GM10847 (cell line): ENCODE results near the gene KIF3A.

Experiments used
- POLR2A ChIP-seq: IDR thresholded peaks from 2 replicates; pipeline ENCODE4 v1.6.1; 2011; ENCODE audit not compliant: insufficient read length; ENCODE audit errors: extremely low read depth

KIF3A gene

GRCh38 chr5:132669966-132670882, 67.1 kb downstream of the KIF3A start:
- no peak for TF ChIP-seq POLR2A

- no peak for TF ChIP-seq POLR2A
These were observed 67.9 kb downstream of the KIF3A start for GRCh38 chr5:132669455-132669820.

GRCh38 chr5:132668706-132669454, 68.5 kb downstream of the KIF3A start:
- no peak for TF ChIP-seq POLR2A

- no peak for TF ChIP-seq POLR2A
These were observed 69.3 kb downstream of the KIF3A start for GRCh38 chr5:132667761-132668705.

GRCh38 chr5:132667309-132667708, 70.0 kb downstream of the KIF3A start:
- no peak for TF ChIP-seq POLR2A

- TF ChIP-seq POLR2A: no peak
These were observed 70.8 kb downstream of the KIF3A start for GRCh38 chr5:132666310-132667123.

GRCh38 chr5:132665574-132666080, 71.7 kb downstream of the KIF3A start:
- TF ChIP-seq POLR2A: no peak

GRCh38 chr5:132664696-132665209, 72.6 kb downstream of the KIF3A start:
- TF ChIP-seq POLR2A: no peak

- TF ChIP-seq POLR2A: peak; percentile 8
These were observed 73.3 kb downstream of the KIF3A start for GRCh38 chr5:132663771-132664695.

- peak; percentile 8 for TF ChIP-seq POLR2A
These were observed 74.2 kb downstream of the KIF3A start for GRCh38 chr5:132662925-132663770.

GRCh38 chr5:132662004-132662401, 75.3 kb downstream of the KIF3A start:
- TF ChIP-seq POLR2A: no peak
